ENCODE data around the gene LPP.

LPP gene

DNA sequence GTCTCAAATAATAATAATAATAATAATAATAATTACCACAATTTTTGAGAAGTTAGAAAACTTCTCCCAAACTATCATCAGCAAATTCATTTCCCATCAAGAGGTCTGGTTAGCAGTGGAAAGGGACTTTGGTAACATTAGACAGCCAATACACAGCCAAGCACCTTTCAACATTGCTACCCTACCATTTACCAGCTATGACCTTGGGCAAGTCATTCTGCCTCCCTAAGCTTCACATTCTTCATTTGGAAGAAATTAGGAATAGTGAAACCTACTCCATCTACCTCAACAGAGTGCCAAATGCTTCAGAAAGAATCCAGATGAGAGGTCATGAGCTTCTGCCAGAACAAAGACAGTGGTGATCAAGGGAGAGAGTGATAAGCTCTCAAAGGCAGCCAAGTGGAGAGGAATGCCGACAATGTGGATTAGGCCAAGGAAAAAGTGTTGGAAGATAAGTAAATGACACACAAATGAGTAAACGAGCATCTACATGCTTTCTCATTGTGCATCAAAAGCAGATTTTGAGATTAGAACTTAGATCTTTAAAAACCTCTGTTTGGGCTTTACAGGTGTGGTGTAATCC lies 42.9 kb upstream of the LPP start:
- TF ChIP-seq CTCF (IDR thresholded peaks at IDR 0.05; ENCODE audit: low read depth, low read length, missing control alignments) = no peak
- DNase-seq (ENCODE audit: extremely low read depth, low read depth) = no peak
- H3K4me3 ChIP-seq (replicated peaks; ENCODE audit: low read depth, low read length) = no peak overlapping the region

GRCh38 chr3:188113756-188114155 lies 40.2 kb upstream of the LPP start:
- no peak overlapping the region for H3K4me3 ChIP-seq (replicated peaks; ENCODE audit: low read depth, low read length)
- no peak for DNase-seq (ENCODE audit: extremely low read depth, low read depth)
- TF ChIP-seq CTCF (IDR thresholded peaks at IDR 0.05; ENCODE audit: low read depth, low read length, missing control alignments) = no peak

DNA sequence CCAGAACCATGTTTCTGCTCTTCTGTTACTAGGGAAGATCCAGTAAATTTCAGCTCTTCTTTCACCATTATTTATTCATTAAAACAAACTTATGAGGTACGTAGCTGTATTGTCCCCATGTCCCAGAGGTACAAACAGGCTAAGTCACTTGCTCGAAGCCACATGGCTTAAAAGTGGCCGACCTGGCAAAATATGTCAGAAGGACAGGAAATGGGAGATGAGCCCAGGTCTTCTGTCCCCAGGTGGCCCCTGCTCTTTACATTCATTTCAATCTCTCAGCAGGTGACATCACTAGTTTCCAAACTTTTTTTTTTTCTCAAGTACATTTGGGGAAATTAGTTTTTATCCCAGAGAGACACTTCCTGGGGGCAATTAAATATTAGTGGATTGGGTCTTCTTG lies 34.1 kb upstream of the LPP start:
- no peak for DNase-seq (ENCODE audit: extremely low read depth, low read depth)
- no peak for TF ChIP-seq CTCF (IDR thresholded peaks at IDR 0.05; ENCODE audit: low read depth, low read length, missing control alignments)
- H3K4me3 ChIP-seq (replicated peaks; ENCODE audit: low read depth, low read length) = no peak overlapping the region

- no peak overlapping the region for H3K4me3 ChIP-seq (replicated peaks; ENCODE audit: low read depth, low read length)
- no peak for TF ChIP-seq CTCF (IDR thresholded peaks at IDR 0.05; ENCODE audit: low read depth, low read length, missing control alignments)
- no peak for DNase-seq (ENCODE audit: extremely low read depth, low read depth)
Observed at GRCh38 chr3:188122571-188123169, 31.3 kb upstream of the LPP start.

GRCh38 chr3:188123170-188123905 lies 30.6 kb upstream of the LPP start:
- no peak overlapping the region for H3K4me3 ChIP-seq (replicated peaks; ENCODE audit: low read depth, low read length)
- DNase-seq (ENCODE audit: extremely low read depth, low read depth) = no peak

GRCh38 chr3:188124184-188124583 lies 29.8 kb upstream of the LPP start:
- DNase-seq (ENCODE audit: extremely low read depth, low read depth) = no peak
- H3K4me3 ChIP-seq (replicated peaks; ENCODE audit: low read depth, low read length) = no peak overlapping the region
- TF ChIP-seq CTCF (IDR thresholded peaks at IDR 0.05; ENCODE audit: low read depth, low read length, missing control alignments) = no peak

More at GRCh38 chr3:188123170-188123905, 30.6 kb upstream of the LPP start:
- TF ChIP-seq CTCF (IDR thresholded peaks at IDR 0.05; ENCODE audit: low read depth, low read length, missing control alignments) = no peak
